Activated T-helper 1 cell treated with anti-CD3 and anti-CD28 coated beads, Interleukin-12 subunit alpha, Interleukin-12 subunit beta, Interleukin-2, Interleukin-4 antibody, amounts not matched to agents 30 ng/mL and 10 ng/mL and 1 ng/mL, durations not matched to agents 14 hours and 24 hours and 36 hours (primary cell): ENCODE measurements around the gene CIROP. TPM values are rescaled to one million over a fixed set of nuclear protein-coding genes. Genes with fewer than 3 reads are reported as not detected.

ENCODE experiments used
- DNase-seq: peaks from one replicate; pipeline ENCODE4 v3.0.0; 2021; ENCODE audit warnings: low spot score
- H3K27ac Mint-ChIP-seq: one replicate; pipeline ENCODE4 v1.8.0; 2021; ENCODE audit warnings: mild to moderate bottlenecking, mixed read lengths
- H3K27me3 Mint-ChIP-seq: one replicate; pipeline ENCODE4 v1.8.0; 2022; ENCODE audit warnings: mild to moderate bottlenecking, moderate library complexity, mixed read lengths; ENCODE audit not compliant: insufficient read depth
- H3K36me3 Mint-ChIP-seq: one replicate; pipeline ENCODE4 v1.8.0; 2021; ENCODE audit warnings: low read depth, mixed read lengths
- H3K4me1 Mint-ChIP-seq: one replicate; pipeline ENCODE4 v1.8.0; 2021; ENCODE audit warnings: low read depth, mixed read lengths
- H3K4me3 Mint-ChIP-seq: one replicate; pipeline ENCODE4 v1.8.0; 2021; ENCODE audit warnings: mild to moderate bottlenecking, moderate library complexity, mixed read lengths
- H3K9me3 Mint-ChIP-seq: one replicate; pipeline ENCODE4 v1.8.0; 2021; ENCODE audit warnings: mixed read lengths
- intact Hi-C: fragments of 100-400 bp; cut with micrococcal nuclease; formaldehyde crosslinking; loops from one replicate; pipeline ENCODE4 v1.15.1; 2024
- total RNA-seq: library from RNA; stranded (reverse); gene quantifications from 2 replicates; pipeline ENCODE4 v1.2.3, GENCODE V29; 2022

The CIROP gene
- total RNA-seq, 1 donor from 2014 or later = not detected

GRCh38 chr14:23091294-23092225 is 13.2 kb downstream of the CIROP start:
- H3K27ac Mint-ChIP-seq = peak overlapping the region; percentile 31
- H3K9me3 Mint-ChIP-seq = no peaks in the 10 kb centered on the region
- peaks cover 15% of the 10 kb centered on the region for H3K4me1 Mint-ChIP-seq
- H3K27me3 Mint-ChIP-seq = no peaks in the 10 kb centered on the region
- no peak for DNase-seq
- H3K4me3 Mint-ChIP-seq = no peak overlapping the region
- intact Hi-C loops = loop anchor here (10.0 kb wide), 2 partner anchors 507 to 1143 kb away; partner anchors contain the start of genes DAD1, GMPR2 and NEDD8
- peaks cover 36% of the 10 kb centered on the region for H3K36me3 Mint-ChIP-seq

GRCh38 chr14:23090254-23090636 is 14.5 kb downstream of the CIROP start:
- DNase-seq = no peak
- intact Hi-C loops = loop anchor here (10.0 kb wide), 2 partner anchors 505 to 1145 kb away; partner anchors contain the start of genes DAD1, GMPR2 and NEDD8
- no peak overlapping the region for H3K27ac Mint-ChIP-seq
- no peaks in the 10 kb centered on the region for H3K27me3 Mint-ChIP-seq
- no peaks in the 10 kb centered on the region for H3K9me3 Mint-ChIP-seq
- peaks cover 44% of the 10 kb centered on the region for H3K36me3 Mint-ChIP-seq
- no peak overlapping the region for H3K4me3 Mint-ChIP-seq
- peaks cover 25% of the 10 kb centered on the region for H3K4me1 Mint-ChIP-seq

GRCh38 chr14:23089498-23090253 is 15.1 kb downstream of the CIROP start:
- H3K36me3 Mint-ChIP-seq = peaks cover 45% of the 10 kb centered on the region

GRCh38 chr14:23086565-23086964 is 18.2 kb downstream of the CIROP start:
- Mint-ChIP-seq H3K36me3 (peaks cover 40% of the 10 kb centered on the region), H3K27ac (no peak overlapping the region), H3K9me3 (no peaks in the 10 kb centered on the region), H3K4me1 (peaks cover 27% of the 10 kb centered on the region), H3K27me3 (no peaks in the 10 kb centered on the region), H3K4me3 (no peak overlapping the region)
- intact Hi-C loops = no loop called here
- DNase-seq = no peak

More at GRCh38 chr14:23089498-23090253, 15.1 kb downstream of the CIROP start:
- DNase-seq = no peak
- Mint-ChIP-seq H3K4me3 (no peak overlapping the region), H3K4me1 (peaks cover 27% of the 10 kb centered on the region), H3K27me3 (no peaks in the 10 kb centered on the region), H3K9me3 (no peaks in the 10 kb centered on the region), H3K27ac (peak overlapping the region; percentile 6)
- intact Hi-C loops = loop anchor here (10.0 kb wide), 2 partner anchors 505 to 1145 kb away; partner anchors contain the start of genes DAD1, GMPR2 and NEDD8

GRCh38 chr14:23085458-23085857 is 19.3 kb downstream of the CIROP start:
- Mint-ChIP-seq H3K9me3 (no peaks in the 10 kb centered on the region), H3K36me3 (peaks cover 45% of the 10 kb centered on the region), H3K4me3 (no peak overlapping the region), H3K27me3 (no peaks in the 10 kb centered on the region), H3K27ac (peak overlapping the region; percentile 76), H3K4me1 (peaks cover 27% of the 10 kb centered on the region)
- intact Hi-C loops = loop anchor here (1.0 kb wide), 2 partner anchors 8 to 14 kb away; no protein-coding TSS in a partner anchor
- DNase-seq = no peak

GRCh38 chr14:23080474-23080873 is 24.3 kb downstream of the CIROP start:
- H3K4me3 Mint-ChIP-seq = no peak overlapping the region
- peak overlapping the region; percentile 9 for H3K27ac Mint-ChIP-seq
- DNase-seq = no peak
- no peaks in the 10 kb centered on the region for H3K9me3 Mint-ChIP-seq
- no peaks in the 10 kb centered on the region for H3K27me3 Mint-ChIP-seq
- peaks cover 50% of the 10 kb centered on the region for H3K36me3 Mint-ChIP-seq
- peaks cover 3% of the 10 kb centered on the region for H3K4me1 Mint-ChIP-seq
- intact Hi-C loops = no loop called here

GRCh38 chr14:23079716-23080115 is 25.1 kb downstream of the CIROP start:
- Mint-ChIP-seq H3K4me3 (no peak overlapping the region), H3K36me3 (peaks cover 52% of the 10 kb centered on the region), H3K4me1 (no peaks in the 10 kb centered on the region), H3K9me3 (no peaks in the 10 kb centered on the region), H3K27me3 (no peaks in the 10 kb centered on the region), H3K27ac (peak overlapping the region; percentile 4)
- no peak for DNase-seq
- intact Hi-C loops = no loop called here

GRCh38 chr14:23078692-23079116 is 26.1 kb downstream of the CIROP start:
- no peaks in the 10 kb centered on the region for H3K27me3 Mint-ChIP-seq
- DNase-seq = no peak
- H3K9me3 Mint-ChIP-seq = no peaks in the 10 kb centered on the region
- peaks cover 48% of the 10 kb centered on the region for H3K36me3 Mint-ChIP-seq
- H3K27ac Mint-ChIP-seq = no peak overlapping the region
- no peak overlapping the region for H3K4me3 Mint-ChIP-seq
- intact Hi-C loops = no loop called here
- no peaks in the 10 kb centered on the region for H3K4me1 Mint-ChIP-seq

- intact Hi-C loops = loop anchor here (1.0 to 2.0 kb wide), 3 partner anchors 7 to 109 kb away; no protein-coding TSS in a partner anchor
- DNase-seq = no peak
- no peaks in the 10 kb centered on the region for H3K9me3 Mint-ChIP-seq
- H3K27ac Mint-ChIP-seq = no peak overlapping the region
- peaks cover 50% of the 10 kb centered on the region for H3K36me3 Mint-ChIP-seq
- peaks cover under 1% of the 10 kb centered on the region for H3K4me1 Mint-ChIP-seq
- H3K27me3 Mint-ChIP-seq = no peaks in the 10 kb centered on the region
- no peak overlapping the region for H3K4me3 Mint-ChIP-seq
These were observed 26.8 kb downstream of the CIROP start for GRCh38 chr14:23077962-23078361.

GRCh38 chr14:23076785-23077408 is 27.9 kb downstream of the CIROP start:
- no peaks in the 10 kb centered on the region for H3K27me3 Mint-ChIP-seq
- no peak overlapping the region for H3K27ac Mint-ChIP-seq
- no peaks in the 10 kb centered on the region for H3K9me3 Mint-ChIP-seq
- H3K4me3 Mint-ChIP-seq = no peak overlapping the region
- no peak for DNase-seq
- peaks cover 55% of the 10 kb centered on the region for H3K36me3 Mint-ChIP-seq
- H3K4me1 Mint-ChIP-seq = peaks cover 11% of the 10 kb centered on the region
- intact Hi-C loops = loop anchor here (1.0 to 2.0 kb wide), 3 partner anchors 8 to 110 kb away; no protein-coding TSS in a partner anchor

- intact Hi-C loops = no loop called here
- Mint-ChIP-seq H3K4me1 (peaks cover 24% of the 10 kb centered on the region), H3K4me3 (no peak overlapping the region), H3K27me3 (no peaks in the 10 kb centered on the region), H3K36me3 (peaks cover 50% of the 10 kb centered on the region), H3K9me3 (no peaks in the 10 kb centered on the region), H3K27ac (no peak overlapping the region)
- no peak for DNase-seq
These were observed 29.9 kb downstream of the CIROP start for GRCh38 chr14:23074906-23075305.

- no peak for DNase-seq
- intact Hi-C loops = loop anchor here (1.0 kb wide), 4 partner anchors 13 to 37 kb away; no protein-coding TSS in a partner anchor
- Mint-ChIP-seq H3K27ac (peak overlapping the region; percentile 65), H3K4me3 (peak overlapping the region; percentile 94), H3K36me3 (peaks cover 40% of the 10 kb centered on the region), H3K4me1 (peaks cover 35% of the 10 kb centered on the region), H3K9me3 (no peaks in the 10 kb centered on the region), H3K27me3 (no peaks in the 10 kb centered on the region)
These were observed 32.8 kb downstream of the CIROP start for GRCh38 chr14:23071921-23072539.
